ENCODE measurements around the gene FBXO48. TPM values are rescaled to one million over a fixed set of nuclear protein-coding genes. Genes with fewer than 3 reads are reported as not detected.
A peak's percentile ranks its signal among the peaks of the same experiment; 100 is the strongest.
"Not testable (repeated sequence)": the region's sequence is repeated elsewhere in the genome, so short reads cannot be mapped to it uniquely, and the experiment has no call there.

Gene FBXO48, protein sequence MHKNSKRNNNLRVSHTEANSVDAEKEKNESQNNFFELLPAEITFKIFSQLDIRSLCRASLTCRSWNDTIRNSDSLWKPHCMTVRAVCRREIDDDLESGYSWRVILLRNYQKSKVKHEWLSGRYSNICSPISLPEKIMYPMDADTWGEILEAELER
- 1 to 10 TPM; 1.8 to 2.5 TPM for total RNA-seq

DNA sequence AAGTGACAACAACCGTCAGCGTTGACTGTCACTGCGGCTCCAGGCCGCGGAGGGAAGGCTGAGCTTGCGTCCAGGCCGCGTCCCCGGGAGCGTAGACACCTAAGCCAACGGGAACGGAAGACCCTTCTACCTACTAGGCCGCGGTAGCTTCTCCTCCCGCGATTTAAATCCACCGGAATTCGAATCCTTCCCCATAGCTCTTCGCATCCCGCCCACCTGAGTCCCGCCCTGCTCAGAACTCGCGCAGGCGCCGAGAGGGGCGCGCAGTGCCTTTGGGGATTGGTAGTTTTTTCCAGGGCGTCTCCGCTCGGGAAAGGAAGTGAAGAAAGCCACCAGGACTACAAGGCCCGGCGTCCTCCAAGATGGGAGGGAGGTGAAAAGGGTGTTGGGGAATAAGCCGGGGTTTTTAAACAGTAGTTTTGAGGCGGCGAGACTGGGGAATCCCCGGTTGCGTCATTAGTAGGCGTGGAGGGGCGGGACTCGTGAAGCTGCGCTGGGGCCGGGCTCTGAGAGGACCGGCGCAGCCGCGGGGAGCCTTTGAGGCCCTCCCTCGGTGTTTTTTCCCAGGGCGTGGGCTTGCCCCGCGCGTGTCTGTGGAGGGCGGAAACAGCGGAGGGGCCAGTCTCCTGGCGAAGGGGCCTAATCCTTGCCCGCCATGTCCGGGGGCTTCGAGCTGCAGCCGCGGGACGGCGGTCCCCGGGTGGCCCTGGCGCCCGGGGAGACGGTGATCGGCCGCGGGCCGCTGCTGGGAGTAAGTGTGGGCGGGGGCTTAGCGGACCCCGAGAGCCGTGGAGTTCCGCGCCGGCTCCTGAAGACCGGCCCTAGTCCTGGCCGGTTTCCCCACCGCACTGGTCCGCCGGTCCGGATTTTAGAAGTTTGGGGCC lies at the start of gene FBXO48, which contains the start of gene APLF:
Gene FBXO48, minus strand, starts transcription at position 218 of the 884 bp plus-strand sequence. CDS start 2,149 bp downstream, outside the sequence.
Gene APLF, plus strand, starts transcription at position 509 of the 884 bp plus-strand sequence. Its CDS starts 147 bp downstream, at position 656.
- no peaks in the 10 kb centered on the region for H3K36me3 Mint-ChIP-seq
- H3K4me3 Mint-ChIP-seq, result peak within 1 kb of the TSS; percentile 99
- peak within 1 kb of the TSS; percentile 88 to 97 for H3K27ac Mint-ChIP-seq
- ATAC-seq (peak; percentile 95 to 96), DNase-seq (ENCODE audit: low spot score) (peak; percentile 98)
- H3K27me3 Mint-ChIP-seq, result peaks cover 0 to 3% of the 10 kb centered on the region in 2 donors
- H3K4me1 Mint-ChIP-seq (ENCODE audit: low read depth in 2 of 2), result peaks cover 25 to 32% of the 10 kb centered on the region in 2 donors
- no peaks in the 10 kb centered on the region for H3K9me3 Mint-ChIP-seq

- DNase-seq (ENCODE audit: low spot score), result no peak
- Mint-ChIP-seq H3K36me3 (no peaks in the 10 kb centered on the region), H3K27me3 (no peaks in the 10 kb centered on the region), H3K9me3 (no peaks in the 10 kb centered on the region), H3K27ac (no peak overlapping the region), H3K4me1 (ENCODE audit: low read depth in 2 of 2) (peaks cover 0 to 7% of the 10 kb centered on the region in 2 donors), H3K4me3 (no peak overlapping the region)
- ATAC-seq, result peak in 1 of 2 donors; percentile 77
Measured at GRCh38 chr2:68516051-68516955, 49.2 kb upstream of the FBXO48 start.

- Mint-ChIP-seq H3K4me3 (no peak overlapping the region), H3K4me1 (ENCODE audit: low read depth in 2 of 2) (no peaks in the 10 kb centered on the region), H3K27me3 (no peaks in the 10 kb centered on the region), H3K27ac (no peak overlapping the region), H3K36me3 (no peaks in the 10 kb centered on the region), H3K9me3 (no peaks in the 10 kb centered on the region)
- DNase-seq (ENCODE audit: low spot score) (no peak), ATAC-seq (no peak)
Measured at GRCh38 chr2:68514316-68514929, 47.3 kb upstream of the FBXO48 start.

DNA sequence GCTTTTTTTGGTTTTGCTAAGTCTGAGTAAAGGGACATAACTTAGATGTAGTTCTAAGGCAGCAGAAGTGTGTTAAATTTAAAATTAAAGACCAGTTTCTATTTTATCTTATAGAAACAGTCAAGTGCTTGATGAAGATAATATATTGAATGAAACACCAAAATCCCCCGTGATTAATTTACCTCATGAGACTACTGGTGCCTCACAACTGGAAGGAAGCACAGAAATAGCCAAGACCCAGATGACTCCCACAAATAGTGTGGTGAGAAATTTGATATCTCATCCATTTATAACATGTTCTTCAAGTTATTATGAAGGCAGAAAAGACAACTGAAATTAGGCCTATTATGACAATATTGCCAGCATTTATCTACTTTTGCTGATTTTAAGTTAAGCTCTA lies 45.9 kb upstream of the FBXO48 start:
- H3K9me3 Mint-ChIP-seq, result no peaks in the 10 kb centered on the region

GRCh38 chr2:68512326-68512725 lies 45.2 kb upstream of the FBXO48 start:
- no peaks in the 10 kb centered on the region for H3K27me3 Mint-ChIP-seq
- DNase-seq (ENCODE audit: low spot score) (no peak), ATAC-seq (no peak)
- no peaks in the 10 kb centered on the region for H3K9me3 Mint-ChIP-seq
- no peak overlapping the region for H3K27ac Mint-ChIP-seq
- H3K36me3 Mint-ChIP-seq, result no peaks in the 10 kb centered on the region
- no peaks in the 10 kb centered on the region for H3K4me1 Mint-ChIP-seq (ENCODE audit: low read depth in 2 of 2)
- H3K4me3 Mint-ChIP-seq, result no peak overlapping the region

More for the DNA sequence above, 45.9 kb upstream of the FBXO48 start:
- Mint-ChIP-seq H3K36me3 (no peaks in the 10 kb centered on the region), H3K4me1 (ENCODE audit: low read depth in 2 of 2) (no peaks in the 10 kb centered on the region), H3K4me3 (no peak overlapping the region), H3K27ac (no peak overlapping the region), H3K27me3 (no peaks in the 10 kb centered on the region)
- no peak for DNase-seq (ENCODE audit: low spot score)
- ATAC-seq, result no peak

DNA sequence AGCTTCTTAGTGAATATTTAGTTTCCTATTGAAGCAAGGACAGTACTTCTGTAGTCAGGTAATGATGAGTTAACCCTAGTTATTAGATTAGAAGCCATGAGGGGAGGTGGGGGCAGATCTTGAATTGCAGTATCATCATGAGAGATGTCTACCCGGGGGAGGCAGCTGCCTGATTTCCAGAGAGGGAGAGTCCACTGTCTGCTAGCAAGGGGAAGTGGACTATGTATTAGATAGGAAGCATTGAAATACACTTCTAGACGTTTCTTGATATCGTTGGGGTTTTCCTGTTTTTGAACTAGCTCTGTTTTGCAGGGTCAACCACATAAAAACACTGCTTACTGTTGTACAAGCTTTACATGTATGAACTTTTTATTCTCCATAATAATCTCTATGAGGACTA lies 39.1 kb upstream of the FBXO48 start:
- Mint-ChIP-seq H3K4me3 (no peak overlapping the region), H3K27ac (no peak overlapping the region), H3K4me1 (ENCODE audit: low read depth in 2 of 2) (peaks cover 4 to 8% of the 10 kb centered on the region in 2 donors), H3K36me3 (peaks cover 4% of the 10 kb centered on the region), H3K9me3 (no peaks in the 10 kb centered on the region), H3K27me3 (no peaks in the 10 kb centered on the region)
- no peak for ATAC-seq
- DNase-seq (ENCODE audit: low spot score), result no peak

DNA sequence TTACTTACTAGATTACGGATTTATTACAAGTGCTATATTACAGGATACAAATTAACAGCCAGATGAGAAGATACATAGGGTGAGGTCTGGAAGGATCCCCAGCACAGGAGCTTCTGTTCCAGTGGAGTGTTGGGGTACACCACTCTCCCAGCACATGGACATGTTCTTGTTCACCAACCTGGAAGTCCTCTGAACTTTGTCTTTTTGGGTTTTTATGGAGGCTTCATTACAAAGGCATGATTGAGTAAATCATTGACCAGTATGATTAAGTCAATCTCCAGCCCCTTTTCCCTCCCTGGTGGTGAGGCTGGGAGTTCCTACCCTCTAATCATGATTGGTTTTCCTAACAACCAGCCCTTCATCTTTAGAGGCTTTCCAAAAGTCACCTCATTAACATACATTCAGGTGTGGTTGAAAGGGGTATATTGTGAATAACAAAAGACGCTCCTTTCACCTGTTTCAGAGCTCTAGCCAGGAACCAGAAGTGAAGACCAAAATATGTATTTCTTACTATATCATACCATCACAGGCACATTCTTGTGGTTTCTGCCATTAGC lies 38.6 kb upstream of the FBXO48 start:
- no peak overlapping the region for H3K4me3 Mint-ChIP-seq
- H3K36me3 Mint-ChIP-seq, result peaks cover 4% of the 10 kb centered on the region
- ATAC-seq (no peak), DNase-seq (ENCODE audit: low spot score) (no peak)
- H3K9me3 Mint-ChIP-seq, result no peaks in the 10 kb centered on the region
- H3K27ac Mint-ChIP-seq, result no peak overlapping the region
- peaks cover 4 to 8% of the 10 kb centered on the region in 2 donors for H3K4me1 Mint-ChIP-seq (ENCODE audit: low read depth in 2 of 2)
- no peaks in the 10 kb centered on the region for H3K27me3 Mint-ChIP-seq

GRCh38 chr2:68501768-68502167 lies 34.7 kb upstream of the FBXO48 start:
- H3K27me3 Mint-ChIP-seq, result peaks cover 0 to 3% of the 10 kb centered on the region in 2 donors
- H3K36me3 Mint-ChIP-seq, result peaks cover 7% of the 10 kb centered on the region
- no peak overlapping the region for H3K27ac Mint-ChIP-seq
- H3K4me1 Mint-ChIP-seq (ENCODE audit: low read depth in 2 of 2), result peaks cover 4 to 8% of the 10 kb centered on the region in 2 donors
- no peak overlapping the region for H3K4me3 Mint-ChIP-seq
- H3K9me3 Mint-ChIP-seq, result peaks cover 4% of the 10 kb centered on the region
- ATAC-seq, result no peak
- DNase-seq (ENCODE audit: low spot score), result no peak

DNA sequence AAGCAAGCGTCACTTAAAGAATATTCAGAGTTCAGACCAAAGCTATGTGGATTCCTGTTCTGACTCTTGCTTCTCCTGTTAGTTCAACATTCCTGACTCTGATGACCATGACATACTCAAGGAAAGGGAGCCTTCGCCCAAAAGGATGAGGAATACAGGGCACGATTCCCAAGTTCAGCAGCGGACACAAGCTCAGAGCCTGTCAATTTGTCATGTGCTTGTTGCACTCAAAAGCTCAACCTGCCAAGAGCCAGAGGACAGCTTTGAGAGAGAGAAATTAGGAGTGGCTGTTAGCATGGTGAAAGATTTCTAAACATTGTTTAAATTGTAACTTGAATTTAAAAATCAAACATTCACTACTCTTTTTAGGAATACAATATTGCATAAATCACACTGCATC lies 33.6 kb upstream of the FBXO48 start:
- H3K36me3 Mint-ChIP-seq, result peaks cover 9% of the 10 kb centered on the region
- DNase-seq (ENCODE audit: low spot score), result no peak
- no peaks in the 10 kb centered on the region for H3K4me1 Mint-ChIP-seq (ENCODE audit: low read depth in 2 of 2)
- ATAC-seq, result no peak
- peaks cover 10% of the 10 kb centered on the region for H3K9me3 Mint-ChIP-seq
- no peak overlapping the region for H3K27ac Mint-ChIP-seq
- H3K27me3 Mint-ChIP-seq, result peaks cover 0 to 3% of the 10 kb centered on the region in 2 donors
- H3K4me3 Mint-ChIP-seq, result no peak overlapping the region

DNA sequence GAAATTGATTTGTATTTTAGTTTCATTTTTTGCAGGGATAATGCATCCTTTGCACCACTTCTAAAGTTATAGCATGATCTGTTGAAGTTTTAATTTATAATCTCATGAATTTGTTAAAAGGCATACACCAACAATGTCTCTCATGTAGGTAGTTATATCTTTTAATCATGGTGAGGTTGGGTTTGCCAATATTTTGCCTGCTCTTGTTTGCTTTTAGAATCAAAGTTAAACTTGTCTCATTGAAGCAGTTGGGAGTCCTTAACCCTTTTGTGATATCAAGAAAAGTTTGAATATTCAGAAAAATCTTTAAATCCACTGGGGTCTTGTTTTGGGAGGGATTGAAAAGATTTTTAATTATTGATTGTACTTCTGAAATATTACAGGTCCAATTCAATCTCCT lies 32.0 kb upstream of the FBXO48 start:
- DNase-seq (ENCODE audit: low spot score) (no peak), ATAC-seq (no peak)
- Mint-ChIP-seq H3K4me3 (no peak overlapping the region), H3K27ac (no peak overlapping the region), H3K9me3 (peaks cover 10% of the 10 kb centered on the region), H3K27me3 (peaks cover 0 to 3% of the 10 kb centered on the region in 2 donors), H3K36me3 (peaks cover 9% of the 10 kb centered on the region), H3K4me1 (ENCODE audit: low read depth in 2 of 2) (no peaks in the 10 kb centered on the region)

DNA sequence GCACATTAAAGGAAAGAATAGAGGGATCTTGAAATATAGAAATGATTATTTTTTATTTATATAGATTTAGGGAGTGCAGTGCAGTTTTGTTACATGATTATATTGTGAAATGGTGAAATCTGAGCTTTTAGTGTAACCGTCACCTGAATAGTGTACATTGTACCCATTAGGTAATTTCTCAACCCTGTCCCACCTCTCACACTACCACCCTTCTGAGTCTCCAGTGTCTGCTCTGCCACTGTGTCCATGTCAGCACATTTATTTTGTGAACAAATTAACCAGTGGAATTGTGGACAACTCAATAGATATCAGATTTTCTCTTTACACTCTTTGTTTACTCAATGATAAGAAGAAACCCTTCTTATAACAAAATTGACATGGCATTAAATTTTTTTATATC lies 24.5 kb upstream of the FBXO48 start:
- Mint-ChIP-seq H3K4me3 (no peak overlapping the region), H3K27ac (no peak overlapping the region), H3K4me1 (ENCODE audit: low read depth in 2 of 2) (no peaks in the 10 kb centered on the region), H3K9me3 (peaks cover 4% of the 10 kb centered on the region), H3K27me3 (no peaks in the 10 kb centered on the region), H3K36me3 (peaks cover 4% of the 10 kb centered on the region)
- DNase-seq (ENCODE audit: low spot score) (no peak), ATAC-seq (no peak)

- H3K36me3 Mint-ChIP-seq, result no peaks in the 10 kb centered on the region
- no peaks in the 10 kb centered on the region for H3K9me3 Mint-ChIP-seq
- H3K4me3 Mint-ChIP-seq, result no peak overlapping the region
- H3K4me1 Mint-ChIP-seq (ENCODE audit: low read depth in 2 of 2), result no peaks in the 10 kb centered on the region
- H3K27ac Mint-ChIP-seq, result no peak overlapping the region
- ATAC-seq, result no peak
- DNase-seq (ENCODE audit: low spot score), result no peak
- no peaks in the 10 kb centered on the region for H3K27me3 Mint-ChIP-seq
Measured at GRCh38 chr2:68489282-68489681, 22.2 kb upstream of the FBXO48 start.

DNA sequence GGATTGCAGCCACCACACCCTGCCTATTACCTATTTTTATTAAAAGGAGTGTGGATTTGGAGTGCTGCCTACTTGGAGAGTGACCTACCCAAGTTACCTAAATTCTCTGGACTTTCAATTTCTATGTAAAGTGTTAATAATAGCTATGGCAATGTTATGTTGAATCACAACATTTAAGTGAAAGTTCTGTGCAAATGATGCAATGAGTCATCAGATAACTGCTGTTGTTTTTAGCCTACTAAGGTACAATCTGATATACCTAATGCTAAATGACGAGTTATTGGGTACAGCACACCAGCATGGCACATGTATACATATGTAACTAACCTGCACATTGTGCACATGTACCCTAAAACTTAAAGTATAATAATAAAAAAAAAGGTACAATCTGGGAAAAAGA lies 21.5 kb upstream of the FBXO48 start:
- H3K4me3 Mint-ChIP-seq; H3K27ac Mint-ChIP-seq; H3K27me3 Mint-ChIP-seq; H3K36me3 Mint-ChIP-seq; H3K4me1 Mint-ChIP-seq (ENCODE audit: low read depth in 2 of 2); H3K9me3 Mint-ChIP-seq; DNase-seq (ENCODE audit: low spot score); ATAC-seq: not testable (repeated sequence)
